H54 (cell line): Measurements from ENCODE around the gene COL23A1.

ENCODE experiments used
- DNase-seq: peaks from one replicate; pipeline ENCODE4 v3.0.0; 2011; ENCODE audit warnings: low spot score, mixed read lengths; ENCODE audit not compliant: insufficient read length
- FAIRE-seq: peaks from 3 replicates; lab custom pipeline; 2011; peaks lifted over from hg19 to GRCh38; lab: Jason Lieb, UNC
- POLR2A ChIP-seq: IDR thresholded peaks from 2 replicates; pipeline ENCODE4 v1.6.1; 2011; ENCODE audit warnings: low read depth, mild to moderate bottlenecking, low read length

Gene COL23A1

DNA sequence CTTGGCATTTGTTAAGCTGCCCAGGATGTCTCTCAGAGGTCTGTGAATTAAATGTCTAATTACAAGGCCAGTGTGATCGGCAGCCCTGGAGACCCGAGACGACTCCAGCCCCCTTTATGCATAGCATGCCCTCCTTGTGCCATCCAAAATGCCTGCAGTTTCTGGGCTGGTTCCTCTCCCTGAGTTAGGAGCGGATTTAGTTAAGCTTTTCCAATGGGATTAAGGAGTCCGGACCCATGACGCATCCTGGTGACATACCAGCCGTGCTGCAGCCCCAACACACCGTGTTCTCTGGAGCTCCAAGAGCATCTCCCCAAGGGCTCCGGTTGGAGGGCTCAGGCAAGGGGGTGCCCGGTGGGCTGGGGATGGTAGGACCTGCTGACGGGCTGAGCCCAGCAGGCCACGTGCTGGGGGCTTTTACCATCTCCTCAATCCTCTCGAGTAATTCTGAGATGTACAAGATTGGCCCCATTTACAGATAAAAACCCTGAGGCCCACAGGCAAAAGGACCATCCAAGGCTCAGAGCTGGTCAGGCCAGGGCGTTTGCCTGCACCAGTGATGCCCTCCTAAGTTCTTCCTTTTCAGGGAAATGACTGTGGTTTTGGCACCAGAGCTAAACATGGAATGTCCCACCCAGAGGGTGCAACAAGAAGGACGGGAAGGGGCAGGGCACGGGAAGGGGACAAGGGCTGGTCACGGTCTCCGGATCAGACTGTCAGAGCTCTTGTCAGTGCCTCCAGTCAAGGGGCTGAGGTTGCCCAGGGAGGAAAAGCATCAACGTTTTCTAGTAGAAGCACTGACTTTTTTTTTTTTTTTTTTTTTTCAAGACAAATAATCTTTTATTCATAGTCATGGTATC is 275.0 kb downstream of the COL23A1 start:
- DNase-seq (no peak), FAIRE-seq (no peak)
- TF ChIP-seq POLR2A, result no peak

DNA sequence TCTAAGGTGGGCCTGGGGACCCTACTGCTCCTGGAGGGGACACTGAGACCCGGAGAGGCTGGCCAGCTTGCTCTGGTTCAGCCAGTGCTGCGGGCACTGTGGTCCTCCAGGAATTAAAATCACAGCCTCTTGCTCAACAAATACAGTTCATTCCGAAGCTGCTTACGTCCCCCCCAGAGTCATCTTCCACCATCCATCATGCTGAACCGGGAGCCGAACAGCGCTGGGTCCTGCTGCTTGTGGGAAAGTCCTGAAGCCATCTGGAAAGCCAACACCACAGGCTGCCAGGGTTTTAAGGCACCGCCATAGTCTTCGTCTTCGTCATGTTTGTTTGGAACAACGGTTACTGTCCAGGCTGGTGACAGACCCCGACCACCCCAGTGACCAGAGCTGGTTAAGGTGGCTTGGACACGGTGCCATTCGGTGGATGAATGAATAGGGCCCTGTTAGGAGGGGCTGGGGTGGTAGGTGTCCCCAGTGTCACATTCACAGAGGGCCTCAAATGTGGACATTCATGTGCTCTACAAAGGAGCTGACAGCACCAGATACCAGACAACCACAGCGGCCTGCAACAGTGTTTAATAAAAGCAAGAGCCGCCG is 276.0 kb downstream of the COL23A1 start:
- no peak for FAIRE-seq
- TF ChIP-seq POLR2A, result no peak
- no peak for DNase-seq

GRCh38 chr5:178313316-178313715 is 276.9 kb downstream of the COL23A1 start:
- FAIRE-seq, result no peak
- TF ChIP-seq POLR2A, result no peak
- DNase-seq, result no peak

DNA sequence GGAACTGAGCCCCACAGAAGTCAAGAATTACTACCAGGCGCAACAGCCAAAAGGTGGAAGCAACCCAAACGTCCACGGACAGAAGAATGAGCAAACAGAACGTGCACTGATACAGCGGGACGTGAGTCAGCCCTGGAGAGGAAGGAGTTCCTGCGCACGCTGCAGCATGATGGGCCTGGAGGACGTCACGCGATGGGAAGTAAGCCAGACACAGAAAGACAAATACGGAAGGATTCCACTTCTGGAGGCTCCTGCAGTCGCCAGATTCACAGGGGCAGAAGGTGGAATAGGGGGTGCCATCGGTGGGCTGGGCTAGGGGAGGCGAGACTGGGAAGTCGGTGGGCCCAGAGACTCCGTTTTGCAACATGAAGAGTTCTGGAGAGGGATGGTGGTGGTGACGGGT is 277.3 kb downstream of the COL23A1 start:
- no peak for FAIRE-seq
- no peak for DNase-seq
- TF ChIP-seq POLR2A, result no peak

DNA sequence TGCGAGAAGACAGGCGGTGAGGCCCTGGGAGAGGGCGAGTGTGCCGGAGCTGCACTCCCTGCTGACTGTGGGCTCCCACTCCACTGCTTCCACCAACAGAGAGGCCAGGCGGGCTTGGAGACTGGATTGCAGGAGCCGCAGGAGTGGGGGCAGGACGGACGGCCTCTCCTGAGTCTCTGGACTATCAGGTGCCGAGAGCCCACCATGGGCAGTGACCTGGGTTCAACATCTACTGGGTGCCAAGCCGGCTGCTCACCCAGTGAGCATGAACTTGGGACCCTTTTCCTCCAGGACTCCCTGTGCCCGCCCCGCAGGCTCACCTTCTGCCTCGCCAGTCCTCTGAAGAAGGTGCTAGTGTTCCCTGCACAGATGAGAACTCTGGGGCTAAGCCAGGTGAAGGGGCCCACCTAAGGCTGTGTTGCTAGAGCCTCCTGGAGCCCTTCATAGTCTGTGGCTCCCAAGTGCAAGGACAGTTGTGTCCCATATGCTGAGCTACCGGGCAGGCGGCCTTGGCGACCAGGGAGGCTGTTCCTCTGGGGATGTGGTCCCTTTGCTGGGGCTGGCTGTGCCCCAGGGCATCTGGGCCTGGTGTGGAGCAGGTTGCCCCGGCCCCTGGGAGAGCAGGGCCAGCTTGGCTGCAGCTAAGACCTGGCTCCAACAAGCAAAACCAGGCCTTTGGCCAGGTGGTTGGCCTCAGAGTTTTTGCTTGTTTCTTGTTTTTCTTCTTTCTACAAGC is 279.9 kb downstream of the COL23A1 start:
- FAIRE-seq (no peak), DNase-seq (no peak)
- no peak for TF ChIP-seq POLR2A

DNA sequence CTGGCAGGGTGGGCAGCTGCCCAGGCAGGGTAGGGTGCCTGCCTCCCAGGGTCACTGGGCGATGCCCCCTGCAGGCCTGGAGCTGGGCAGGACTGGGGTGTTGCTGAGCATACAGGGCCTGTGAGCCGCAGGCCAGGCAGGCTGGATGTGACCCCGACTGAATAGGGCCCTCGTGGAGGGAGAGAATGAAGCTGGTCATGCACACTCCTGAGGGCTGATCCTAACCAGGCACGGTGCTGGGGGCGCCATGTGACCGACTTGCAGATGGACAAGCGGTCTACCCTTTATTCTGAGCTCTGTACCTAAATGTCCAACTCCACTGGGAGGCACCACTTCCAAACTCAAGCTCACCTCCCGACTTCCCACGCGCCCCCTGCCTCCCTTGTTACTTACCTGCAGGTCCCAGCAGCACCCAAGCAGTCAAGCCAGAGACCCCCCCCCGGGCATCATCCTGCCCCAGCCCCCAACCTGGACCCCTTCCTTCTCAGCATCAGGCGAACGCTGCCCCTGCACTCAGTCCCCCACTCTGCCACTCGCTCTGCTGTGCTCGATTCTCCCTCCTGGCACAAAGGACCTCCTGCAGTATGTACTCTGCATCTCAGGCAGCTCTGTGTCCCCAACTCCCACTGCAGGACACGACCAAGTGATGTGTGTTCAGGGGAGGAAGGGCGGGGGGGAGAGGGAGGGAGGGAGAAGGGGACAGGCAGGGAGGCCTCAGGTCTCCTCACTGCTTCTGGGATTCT is 280.8 kb downstream of the COL23A1 start:
- no peak for FAIRE-seq
- no peak for DNase-seq
- TF ChIP-seq POLR2A, result no peak

- no peak for TF ChIP-seq POLR2A
- FAIRE-seq (no peak), DNase-seq (no peak)
Observed at GRCh38 chr5:178308541-178309092, 281.6 kb downstream of the COL23A1 start.

GRCh38 chr5:178307267-178308045 is 282.7 kb downstream of the COL23A1 start:
- FAIRE-seq, result no peak
- TF ChIP-seq POLR2A, result no peak
- no peak for DNase-seq

DNA sequence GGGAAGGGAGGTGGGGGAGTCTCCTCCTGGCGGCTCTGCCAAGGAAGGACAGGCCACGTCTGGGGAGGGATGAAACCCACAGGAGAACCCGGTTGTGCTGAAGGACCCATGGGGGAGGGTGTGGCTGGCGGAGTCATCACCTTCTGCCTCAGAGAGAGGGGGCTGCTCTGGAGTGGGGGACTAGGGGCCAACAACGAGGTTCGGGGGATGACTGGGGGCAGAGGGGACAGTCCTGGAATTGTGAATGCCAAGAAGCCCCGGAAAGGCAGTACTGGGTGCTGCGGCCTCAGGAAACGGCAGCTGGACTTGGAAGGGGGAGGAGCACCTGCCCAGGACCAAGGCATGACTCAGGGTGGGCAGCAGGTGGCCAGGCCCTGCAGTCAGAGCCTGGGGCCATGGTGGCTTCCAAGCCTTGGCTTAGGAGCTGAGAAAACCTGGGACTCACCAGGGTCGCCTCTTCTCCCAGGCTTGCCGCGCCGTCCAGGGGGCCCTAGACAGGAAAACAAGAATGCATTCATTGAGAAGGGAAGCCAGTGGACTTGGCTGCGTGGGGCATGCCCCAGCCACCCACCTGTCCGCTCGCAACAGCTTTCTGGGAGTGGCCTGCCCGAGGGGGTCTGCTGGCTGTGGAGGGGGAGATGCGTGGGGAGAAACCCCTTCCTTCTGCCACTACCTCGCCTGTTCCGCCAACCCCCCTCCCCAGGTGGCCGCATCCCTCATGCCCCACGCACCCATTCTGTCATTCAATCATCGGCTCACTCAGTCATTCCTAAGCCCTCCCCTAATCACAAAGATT is 283.6 kb downstream of the COL23A1 start:
- TF ChIP-seq POLR2A, result no peak
- DNase-seq (no peak), FAIRE-seq (no peak)

DNA sequence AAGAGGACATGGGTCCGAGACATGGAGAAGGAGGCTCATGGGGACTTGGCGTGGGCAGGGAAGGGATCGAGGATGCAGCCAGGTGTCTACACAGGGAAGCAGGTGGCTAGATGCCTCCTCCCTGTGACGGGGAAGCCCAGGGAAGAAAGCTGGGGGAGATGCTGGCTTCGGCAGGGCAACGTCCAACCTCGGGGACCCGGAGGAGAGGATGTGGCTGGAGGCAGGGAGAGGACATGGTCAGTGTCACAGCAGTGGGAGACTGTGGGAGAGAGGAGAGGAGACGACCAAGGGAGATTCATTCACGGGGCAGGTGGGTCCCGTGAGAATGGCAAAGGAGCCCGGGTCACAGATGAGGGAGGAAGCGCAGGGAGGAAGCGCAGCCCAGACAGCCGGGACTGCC is 284.4 kb downstream of the COL23A1 start:
- TF ChIP-seq POLR2A, result no peak
- FAIRE-seq, result no peak

DNA sequence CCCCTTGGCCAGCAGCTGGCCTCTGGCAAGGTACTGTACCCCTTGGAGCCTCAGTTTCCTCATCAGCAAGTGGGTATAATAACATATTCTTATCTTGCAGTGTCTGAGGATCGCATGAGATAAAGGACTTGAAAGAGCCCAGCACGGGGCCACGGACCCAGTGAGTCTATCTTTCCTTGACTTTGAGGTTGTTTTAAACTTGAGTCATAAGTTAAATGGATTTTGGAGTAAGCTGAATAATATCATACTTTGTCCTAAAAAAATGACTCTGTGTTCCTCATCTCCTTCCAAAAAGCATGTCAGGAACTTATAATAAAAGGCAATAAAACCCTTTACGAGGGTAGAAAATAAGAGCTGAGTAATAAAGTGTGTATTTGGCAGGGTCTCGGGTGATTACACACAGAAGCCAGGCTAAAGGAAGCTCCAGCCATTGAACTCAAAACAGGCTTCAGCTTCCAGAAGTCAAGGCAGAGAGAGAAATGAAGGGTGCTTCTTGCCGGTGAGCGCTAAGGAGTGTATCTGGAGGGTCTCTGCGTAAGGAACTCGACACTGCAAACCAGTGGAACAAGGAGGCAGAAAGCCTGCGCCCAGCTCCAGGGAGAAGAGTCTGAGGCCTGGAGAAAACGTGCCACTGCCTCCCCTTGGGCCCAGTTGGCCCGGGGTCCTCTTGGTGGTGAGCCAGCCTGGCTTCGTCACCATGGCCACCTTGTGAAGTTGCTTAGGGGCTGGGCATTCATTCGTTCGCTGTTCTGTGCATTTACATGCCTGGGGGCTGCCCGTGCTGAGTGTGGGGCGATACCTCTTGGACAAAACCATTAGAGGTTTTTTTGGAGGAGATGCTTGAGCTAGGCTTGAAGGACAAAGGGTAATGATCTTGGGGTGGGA is 285.2 kb downstream of the COL23A1 start:
- FAIRE-seq, result no peak
- DNase-seq, result no peak

More for the DNA sequence above, 284.4 kb downstream of the COL23A1 start:
- DNase-seq, result no peak

More for the DNA sequence above, 285.2 kb downstream of the COL23A1 start:
- no peak for TF ChIP-seq POLR2A
